ENCODE data around the gene SIN3B.

DNA sequence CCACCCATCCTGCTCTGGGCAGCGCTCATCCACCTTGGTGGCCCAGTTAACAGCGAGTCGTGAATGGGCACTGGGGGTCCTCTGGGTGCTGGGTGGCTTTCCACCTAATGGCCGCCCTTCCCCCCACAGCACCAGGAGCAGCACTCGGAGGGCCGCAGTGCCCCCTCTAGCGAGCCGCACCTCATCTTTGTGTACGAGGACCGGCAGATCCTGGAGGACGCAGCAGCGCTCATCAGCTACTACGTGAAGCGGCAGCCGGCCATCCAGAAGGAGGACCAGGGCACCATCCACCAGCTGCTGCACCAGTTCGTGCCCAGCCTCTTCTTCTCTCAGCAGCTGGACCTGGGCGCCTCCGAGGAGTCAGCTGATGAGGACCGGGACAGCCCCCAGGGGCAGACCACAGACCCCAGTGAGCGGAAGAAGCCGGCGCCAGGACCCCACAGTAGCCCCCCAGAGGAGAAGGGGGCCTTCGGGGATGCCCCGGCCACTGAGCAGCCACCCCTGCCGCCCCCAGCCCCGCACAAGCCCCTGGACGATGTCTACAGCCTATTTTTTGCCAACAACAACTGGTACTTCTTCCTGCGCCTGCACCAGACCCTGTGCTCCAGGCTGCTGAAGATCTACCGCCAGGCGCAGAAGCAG lies 40.3 kb downstream of the SIN3B start:
- no peak for TF ChIP-seq CTCF (IDR thresholded peaks at IDR 0.05)
- no peak for TF ChIP-seq POLR2A (IDR thresholded peaks at IDR 0.05)
- TF ChIP-seq POLR2AphosphoS5 (IDR thresholded peaks at IDR 0.05), result no peak
